HUES6 (cell line): ENCODE measurements around the gene ZNF229.
"Not testable (repeated sequence)": the region's sequence is repeated elsewhere in the genome, so short reads cannot be mapped to it uniquely, and the experiment has no call there.

ENCODE experiments used
- H3K27ac ChIP-seq: 2 replicates; pipeline ENCODE4 v1.7.0; 2013; ENCODE audit warnings: low read depth, mild to moderate bottlenecking, low read length, inconsistent platforms
- H3K27me3 ChIP-seq: 2 replicates; pipeline ENCODE4 v1.6.1; 2013; ENCODE audit warnings: low read length; ENCODE audit not compliant: control insufficient read depth, insufficient read depth
- H3K36me3 ChIP-seq: 2 replicates; pipeline ENCODE4 v1.6.1; 2013; ENCODE audit warnings: low read length; ENCODE audit not compliant: control insufficient read depth, insufficient read depth
- H3K4me1 ChIP-seq: 2 replicates; pipeline ENCODE4 v1.6.1; 2013; ENCODE audit warnings: low read length; ENCODE audit not compliant: control insufficient read depth, insufficient read depth
- H3K4me3 ChIP-seq: 2 replicates; pipeline ENCODE4 v1.5.1; 2013; ENCODE audit warnings: low read depth, low read length
- H3K9ac ChIP-seq: one replicate; pipeline ENCODE4 v1.6.1; 2013; ENCODE audit warnings: mild to moderate bottlenecking, low read length
- H3K9me3 ChIP-seq: 2 replicates; pipeline ENCODE4 v1.6.1; 2013; ENCODE audit warnings: low read depth, low read length; ENCODE audit not compliant: control insufficient read depth, insufficient read depth

Gene ZNF229

DNA sequence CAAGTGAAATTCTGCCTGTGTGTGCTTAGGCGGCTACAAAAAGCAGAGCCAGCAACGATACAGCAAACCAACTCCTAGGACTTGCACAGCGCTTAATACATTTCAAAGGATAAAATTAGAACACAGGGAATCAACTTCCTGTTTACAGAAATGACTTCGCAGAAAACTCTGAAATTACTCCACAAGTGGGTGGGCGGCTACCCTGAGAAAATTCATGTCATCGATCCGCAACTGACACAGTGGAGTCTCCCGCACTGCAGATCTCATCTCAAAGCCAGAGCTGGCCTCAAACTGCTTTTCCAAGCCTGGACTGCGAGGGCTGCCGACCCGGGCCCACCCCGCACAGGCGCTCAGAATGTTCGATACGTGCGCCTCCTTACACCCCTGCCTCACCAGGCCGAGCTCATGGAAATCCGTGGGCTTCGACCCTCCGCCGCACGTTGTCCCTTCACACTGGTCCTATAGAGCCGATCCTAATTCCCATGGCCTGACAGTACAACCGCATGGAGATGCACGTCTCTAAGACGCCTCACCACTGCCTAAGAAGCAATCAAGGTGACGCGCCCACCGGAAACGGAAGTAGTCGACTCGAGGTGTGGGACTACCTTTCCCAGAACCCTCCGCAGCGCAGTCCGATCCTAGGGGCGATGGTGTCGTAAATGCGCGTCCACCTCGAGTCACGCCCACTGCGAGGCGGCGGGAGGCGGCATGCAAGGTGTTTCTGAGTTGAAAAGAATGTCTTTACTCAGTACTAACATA is at the start of gene ZNF229:
Gene ZNF229 (minus strand): TSS at position 557 of the 759 bp plus-strand sequence. CDS start 5,625 bp downstream, outside the sequence.
- Histone ChIP-seq H3K36me3 (no peaks in the 10 kb centered on the region; the same call in 1 of the 2 replicates), H3K9me3 (peaks cover 35% of the 10 kb centered on the region), H3K27me3 (no peaks in the 10 kb centered on the region), H3K4me1 (no peaks in the 10 kb centered on the region), H3K9ac (no peak within 1 kb of the TSS), H3K4me3 (peak within 1 kb of the TSS; percentile 74), H3K27ac (no peak within 1 kb of the TSS)

DNA sequence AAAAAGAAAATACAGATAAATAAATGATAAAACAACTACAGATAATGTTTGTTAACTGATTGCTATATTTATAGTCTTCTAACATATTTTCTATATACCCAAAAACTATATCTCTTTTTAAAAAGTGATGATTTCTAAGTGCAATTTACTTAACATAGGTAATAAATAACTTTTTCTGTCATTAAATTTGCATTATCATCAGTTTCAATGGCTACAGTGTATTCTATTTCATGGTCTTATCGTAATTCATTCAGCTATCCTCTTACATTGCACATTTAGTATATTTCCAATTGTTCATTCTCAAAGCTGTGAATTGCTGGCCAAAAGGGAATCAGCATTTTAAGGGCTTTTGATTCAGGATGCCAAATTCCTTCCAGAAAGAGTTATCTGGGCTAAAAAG is 48.4 kb upstream of the ZNF229 start:
- Histone ChIP-seq H3K27me3 (no peaks in the 10 kb centered on the region), H3K9ac (no peak overlapping the region), H3K4me1 (no peaks in the 10 kb centered on the region), H3K9me3 (peaks cover 74% of the 10 kb centered on the region), H3K27ac (no peak overlapping the region), H3K4me3 (no peak overlapping the region), H3K36me3 (peaks cover 70% of the 10 kb centered on the region)

DNA sequence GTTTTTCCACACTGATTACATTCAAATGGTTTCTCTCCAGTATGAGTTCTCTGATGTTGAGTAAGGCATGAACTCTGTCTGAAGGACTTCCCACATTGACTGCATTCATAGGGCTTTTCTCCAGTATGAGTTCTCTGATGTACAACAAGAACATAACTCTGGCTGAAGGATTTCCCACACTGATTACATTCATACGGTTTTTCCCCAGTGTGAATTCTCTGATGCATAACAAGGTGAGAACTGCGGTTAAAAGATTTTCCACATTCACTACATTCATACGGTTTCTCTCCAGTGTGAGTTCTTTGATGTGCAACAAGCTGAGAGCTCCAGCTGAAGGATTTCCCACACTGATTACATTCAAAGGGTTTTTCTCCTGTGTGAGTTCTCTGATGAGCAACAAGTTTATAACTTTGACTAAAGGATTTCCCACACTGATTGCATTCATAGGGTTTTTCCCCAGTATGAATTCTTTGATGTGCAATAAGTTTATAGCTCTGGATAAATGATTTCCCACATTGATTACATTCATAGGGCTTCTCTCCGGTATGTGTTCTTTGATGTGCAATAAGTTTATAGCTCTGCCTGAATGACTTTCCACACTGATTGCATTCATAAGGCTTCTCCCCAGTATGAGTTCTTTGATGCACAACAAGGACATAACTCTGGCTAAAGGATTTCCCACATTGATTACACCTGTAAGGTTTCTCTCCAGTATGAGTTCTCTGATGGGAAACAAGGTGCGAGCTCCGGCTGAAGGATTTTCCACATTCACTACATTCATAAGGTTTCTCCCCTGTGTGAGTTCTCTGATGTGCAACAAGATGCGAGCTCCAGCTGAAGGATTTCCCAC is 28.5 kb upstream of the ZNF229 start:
- Histone ChIP-seq H3K4me1 (no peaks in the 10 kb centered on the region), H3K9ac (no peak overlapping the region), H3K36me3 (peaks cover 71% of the 10 kb centered on the region), H3K27ac (no peak overlapping the region), H3K9me3 (peaks cover 100% of the 10 kb centered on the region), H3K27me3 (no peaks in the 10 kb centered on the region), H3K4me3 (no peak overlapping the region)

- H3K36me3 ChIP-seq, H3K27me3 ChIP-seq, H3K4me3 ChIP-seq, H3K27ac ChIP-seq, H3K9ac ChIP-seq, H3K4me1 ChIP-seq: not testable (repeated sequence)
- H3K9me3 ChIP-seq = peaks cover 69% of the 10 kb centered on the region
Measured at GRCh38 chr19:44468730-44469129, 20.5 kb upstream of the ZNF229 start.

GRCh38 chr19:44462600-44463286 is 14.5 kb upstream of the ZNF229 start:
- H3K4me3 ChIP-seq, H3K9ac ChIP-seq, H3K36me3 ChIP-seq, H3K27ac ChIP-seq, H3K4me1 ChIP-seq, H3K27me3 ChIP-seq: not testable (repeated sequence)
- peaks cover 39% of the 10 kb centered on the region for H3K9me3 ChIP-seq

DNA sequence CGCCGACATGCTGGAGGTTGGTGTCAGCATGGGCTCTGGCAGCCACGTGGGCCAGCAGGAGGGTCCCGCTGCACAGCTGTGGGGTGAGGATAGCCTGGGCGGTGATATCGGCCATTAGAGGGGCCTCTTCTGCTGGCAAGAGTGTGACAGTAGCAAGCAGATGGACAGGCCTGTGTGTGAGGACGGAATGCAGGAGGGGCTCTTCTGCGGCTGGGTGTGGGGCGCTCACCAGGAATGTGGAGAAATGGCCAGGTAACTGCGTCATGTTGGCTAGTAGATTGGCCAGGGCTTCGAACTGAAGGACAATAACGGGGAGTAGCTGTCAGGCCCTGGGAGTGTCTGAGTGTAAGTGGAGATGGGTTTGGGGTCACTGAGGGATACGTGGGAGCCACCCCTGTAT is 7.7 kb upstream of the ZNF229 start:
- H3K9me3 ChIP-seq = peaks cover 55% of the 10 kb centered on the region
- not testable (repeated sequence) for H3K27ac ChIP-seq, H3K36me3 ChIP-seq, H3K9ac ChIP-seq, H3K4me3 ChIP-seq, H3K4me1 ChIP-seq, H3K27me3 ChIP-seq

GRCh38 chr19:44455100-44455499 is 6.8 kb upstream of the ZNF229 start:
- H3K27me3 ChIP-seq = no peaks in the 10 kb centered on the region
- no peak overlapping the region for H3K4me3 ChIP-seq
- H3K27ac ChIP-seq = no peak overlapping the region
- no peak overlapping the region for H3K9ac ChIP-seq
- no peaks in the 10 kb centered on the region for H3K36me3 ChIP-seq
- peaks cover 59% of the 10 kb centered on the region for H3K9me3 ChIP-seq
- no peaks in the 10 kb centered on the region for H3K4me1 ChIP-seq

DNA sequence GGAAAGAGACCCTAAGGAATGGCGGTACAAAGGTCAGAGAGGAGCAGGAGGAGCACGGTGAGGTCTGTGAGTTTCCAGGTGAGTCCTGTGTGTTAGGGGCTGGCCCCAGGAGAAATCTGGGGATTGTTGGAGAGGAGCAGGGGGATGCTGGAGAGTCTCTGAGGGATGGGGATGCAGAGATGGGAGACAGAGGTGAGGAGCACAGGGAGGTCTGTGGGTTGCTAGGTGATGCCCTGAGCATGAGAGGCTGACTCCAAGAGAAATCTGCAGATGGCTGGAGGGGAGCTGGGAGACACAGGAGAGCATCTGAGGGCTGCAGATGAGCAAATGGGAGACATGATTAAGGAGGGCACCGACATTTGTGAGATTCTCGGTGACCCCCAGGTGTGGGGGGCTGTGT is 4.1 kb upstream of the ZNF229 start:
- Histone ChIP-seq H3K9ac (no peak overlapping the region), H3K4me1 (no peaks in the 10 kb centered on the region), H3K9me3 (peaks cover 47% of the 10 kb centered on the region), H3K27me3 (no peaks in the 10 kb centered on the region), H3K27ac (no peak overlapping the region), H3K4me3 (no peak overlapping the region), H3K36me3 (no peaks in the 10 kb centered on the region)

- no peak overlapping the region for H3K27ac ChIP-seq
- no peak overlapping the region for H3K4me3 ChIP-seq
- no peaks in the 10 kb centered on the region for H3K27me3 ChIP-seq
- H3K36me3 ChIP-seq = no peaks in the 10 kb centered on the region
- no peak overlapping the region for H3K9ac ChIP-seq
- H3K9me3 ChIP-seq = peaks cover 40% of the 10 kb centered on the region
- H3K4me1 ChIP-seq = no peaks in the 10 kb centered on the region
Measured at GRCh38 chr19:44451687-44452086, 3.4 kb upstream of the ZNF229 start.

DNA sequence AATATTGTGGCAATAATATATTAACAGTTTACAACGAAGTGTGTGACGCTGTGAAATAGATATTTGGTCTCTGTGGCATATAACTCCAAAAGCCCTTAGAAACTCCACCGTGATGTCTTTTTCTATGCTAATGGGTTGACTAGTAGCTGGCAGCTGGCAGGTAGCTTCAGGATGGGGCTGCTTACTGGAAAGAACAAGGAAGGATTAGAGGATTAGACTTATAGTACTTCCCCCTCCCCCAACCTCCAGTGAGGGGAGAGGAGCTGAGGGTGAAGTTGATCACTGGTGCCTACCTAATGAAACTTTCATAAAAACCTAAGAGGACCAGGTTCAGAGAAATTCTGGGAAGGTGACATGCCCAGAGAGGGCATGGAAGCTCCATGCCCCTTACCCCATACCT is 9.8 kb downstream of the ZNF229 start:
- H3K4me3 ChIP-seq = no peak overlapping the region
- no peaks in the 10 kb centered on the region for H3K27me3 ChIP-seq
- no peak overlapping the region for H3K9ac ChIP-seq
- no peaks in the 10 kb centered on the region; the same call in 1 of the 2 replicates for H3K36me3 ChIP-seq
- peaks cover 35% of the 10 kb centered on the region for H3K9me3 ChIP-seq
- H3K4me1 ChIP-seq = no peaks in the 10 kb centered on the region
- no peak overlapping the region for H3K27ac ChIP-seq

- Histone ChIP-seq H3K4me1 (no peaks in the 10 kb centered on the region), H3K9me3 (peaks cover 45% of the 10 kb centered on the region), H3K27me3 (no peaks in the 10 kb centered on the region), H3K36me3 (peaks cover 4% of the 10 kb centered on the region; the same call in 1 of the 2 replicates), H3K4me3 (no peak overlapping the region), H3K9ac (no peak overlapping the region), H3K27ac (no peak overlapping the region)
Measured at GRCh38 chr19:44435441-44435840, 12.8 kb downstream of the ZNF229 start.
